GM19099 (cell line): Measurements from ENCODE around the gene NDOR1.
A peak's percentile ranks its signal among the peaks of the same experiment; 100 is the strongest.

ENCODE experiments used
- POLR2A ChIP-seq: IDR thresholded peaks from 3 replicates; pipeline ENCODE4 v1.6.1; 2011; ENCODE audit warnings: low read depth; ENCODE audit not compliant: insufficient read length; ENCODE audit errors: extremely low read depth

NDOR1 gene

GRCh38 chr9:137164370-137165249, 40.9 kb upstream of the NDOR1 start:
- no peak for TF ChIP-seq POLR2A

- TF ChIP-seq POLR2A, result no peak
Measured at GRCh38 chr9:137165250-137165836, 40.2 kb upstream of the NDOR1 start.

GRCh38 chr9:137166380-137167229, 38.9 kb upstream of the NDOR1 start:
- no peak for TF ChIP-seq POLR2A

GRCh38 chr9:137167277-137167746, 38.2 kb upstream of the NDOR1 start:
- TF ChIP-seq POLR2A, result no peak

- TF ChIP-seq POLR2A, result no peak
Measured at GRCh38 chr9:137167747-137168572, 37.5 kb upstream of the NDOR1 start.

GRCh38 chr9:137168573-137168903, 37.0 kb upstream of the NDOR1 start:
- no peak for TF ChIP-seq POLR2A

GRCh38 chr9:137168904-137169856, 36.3 kb upstream of the NDOR1 start:
- peak; percentile 42 for TF ChIP-seq POLR2A

GRCh38 chr9:137169896-137170358, 35.6 kb upstream of the NDOR1 start, which contains the start of gene LRRC26:
LRRC26 (minus strand) TSS chr9:137170051; CDS start chr9:137169943, 108 bp downstream.
- no peak for TF ChIP-seq POLR2A

- TF ChIP-seq POLR2A, result no peak
Measured at GRCh38 chr9:137170486-137171148, 34.9 kb upstream of the NDOR1 start.

- TF ChIP-seq POLR2A, result no peak
Measured at GRCh38 chr9:137171149-137171900, 34.2 kb upstream of the NDOR1 start.

- no peak for TF ChIP-seq POLR2A
Measured at GRCh38 chr9:137172901-137173795, 32.4 kb upstream of the NDOR1 start.
